Measurements from ENCODE around the gene TMEM139.

- TF ChIP-seq POLR2AphosphoS5 (IDR thresholded peaks at IDR 0.05; ENCODE audit: borderline replicate concordance, low read depth, low read length), result no peak
- no peak for TF ChIP-seq EZH2 (IDR thresholded peaks at IDR 0.05)
- no peak for TF ChIP-seq FOXP2 (optimal IDR thresholded peaks at IDR 0.05; ENCODE audit: control extremely low read depth, extremely low read length, insufficient read depth)
Observed at GRCh38 chr7:143248761-143249354, 35.9 kb upstream of the TMEM139 start.
